Esophagus (tissue), 2 donors: Measurements from ENCODE around the gene C17orf114.

Experiments
- H3K27ac ChIP-seq, 2 donors: one replicate each; pipeline ENCODE4 v1.5.1; 2013; ENCODE audit warnings: low read depth in 2 of 2, mild to moderate bottlenecking in 2 of 2, inconsistent platforms in 1 of 2, low read length in 1 of 2, moderate library complexity in 1 of 2
- H3K27me3 ChIP-seq, 2 donors: one replicate each; pipeline ENCODE4 v1.6.1; 2013; ENCODE audit warnings: low read length in 2 of 2, control low read depth in 1 of 2, mild to moderate bottlenecking in 1 of 2; ENCODE audit not compliant: insufficient read depth in 2 of 2, control insufficient read depth in 1 of 2
- H3K36me3 ChIP-seq, 2 donors: one replicate each; pipeline ENCODE4 v1.6.1; 2013; ENCODE audit warnings: low read length in 1 of 2; ENCODE audit not compliant: control insufficient read depth in 2 of 2, insufficient read depth in 2 of 2
- H3K4me1 ChIP-seq, 2 donors: one replicate each; pipeline ENCODE4 v1.6.1; 2013; ENCODE audit warnings: low read length in 1 of 2; ENCODE audit not compliant: control insufficient read depth in 2 of 2, insufficient read depth in 2 of 2
- H3K4me3 ChIP-seq, 2 donors: one replicate each; pipeline ENCODE4 v1.5.1; 2013; ENCODE audit warnings: low read length in 2 of 2, mild to moderate bottlenecking in 2 of 2, low read depth in 1 of 2, moderate library complexity in 1 of 2
- H3K9me3 ChIP-seq, 2 donors: one replicate each; pipeline ENCODE4 v1.6.1; 2013; ENCODE audit warnings: mild to moderate bottlenecking in 2 of 2, low read depth in 1 of 2, low read length in 1 of 2, moderate library complexity in 1 of 2; ENCODE audit not compliant: control insufficient read depth in 2 of 2, insufficient read depth in 1 of 2
- WGBS, 2 donors: extraction: QIAGEN DNeasy Blood & Tissue Kit; methylation state at CpG; one replicate each; pipeline ENCODE4 v1.1.7; 2013; 5-methylcytosine and 5-hydroxymethylcytosine counted together
- donor health status: healthy with polysubstance abuse.
- donor health status: Bipolar disorder and iron deficiency.

Gene C17orf114

DNA sequence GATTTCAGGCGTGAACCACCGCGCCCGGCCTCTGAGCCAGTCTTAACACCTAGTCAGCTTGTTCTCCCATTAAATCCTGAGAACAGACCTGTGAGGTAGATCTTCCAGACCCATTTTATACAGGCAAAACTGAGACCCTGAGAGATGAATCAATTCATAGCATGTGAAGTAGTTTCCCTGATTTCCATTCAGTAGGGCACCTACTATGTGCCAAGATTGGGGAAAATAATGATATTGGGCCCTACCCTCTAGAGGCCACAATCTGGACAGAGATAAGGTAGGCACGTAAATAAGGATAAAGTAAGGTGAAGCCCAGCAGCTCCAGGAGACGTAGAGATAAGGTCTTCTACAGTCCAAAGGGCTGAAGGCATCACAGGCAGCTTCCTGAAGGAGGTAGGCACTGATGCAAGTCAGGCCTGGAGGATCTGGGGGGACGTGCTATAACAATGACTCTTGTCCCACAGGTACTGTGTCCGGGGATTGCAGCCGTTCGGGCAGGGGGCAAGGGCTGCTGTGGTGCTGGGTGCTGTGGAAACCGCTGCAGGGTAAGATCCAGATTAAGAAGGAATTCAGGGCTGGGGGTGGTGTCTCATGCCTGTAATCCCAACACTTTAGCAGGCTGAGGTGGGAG, 21.7 kb downstream of the C17orf114 start:
- Histone ChIP-seq H3K4me1 (peaks cover 0 to 1% of the 10 kb centered on the region in 2 donors), H3K27ac (no peak overlapping the region), H3K4me3 (no peak overlapping the region), H3K9me3 (peaks cover 0 to 4% of the 10 kb centered on the region in 2 donors), H3K36me3 (no peaks in the 10 kb centered on the region), H3K27me3 (peaks cover 0 to 3% of the 10 kb centered on the region in 2 donors)
- 77 to 78% methylated on average over 11 of the region's 11 CpGs for WGBS, 2 donors

DNA sequence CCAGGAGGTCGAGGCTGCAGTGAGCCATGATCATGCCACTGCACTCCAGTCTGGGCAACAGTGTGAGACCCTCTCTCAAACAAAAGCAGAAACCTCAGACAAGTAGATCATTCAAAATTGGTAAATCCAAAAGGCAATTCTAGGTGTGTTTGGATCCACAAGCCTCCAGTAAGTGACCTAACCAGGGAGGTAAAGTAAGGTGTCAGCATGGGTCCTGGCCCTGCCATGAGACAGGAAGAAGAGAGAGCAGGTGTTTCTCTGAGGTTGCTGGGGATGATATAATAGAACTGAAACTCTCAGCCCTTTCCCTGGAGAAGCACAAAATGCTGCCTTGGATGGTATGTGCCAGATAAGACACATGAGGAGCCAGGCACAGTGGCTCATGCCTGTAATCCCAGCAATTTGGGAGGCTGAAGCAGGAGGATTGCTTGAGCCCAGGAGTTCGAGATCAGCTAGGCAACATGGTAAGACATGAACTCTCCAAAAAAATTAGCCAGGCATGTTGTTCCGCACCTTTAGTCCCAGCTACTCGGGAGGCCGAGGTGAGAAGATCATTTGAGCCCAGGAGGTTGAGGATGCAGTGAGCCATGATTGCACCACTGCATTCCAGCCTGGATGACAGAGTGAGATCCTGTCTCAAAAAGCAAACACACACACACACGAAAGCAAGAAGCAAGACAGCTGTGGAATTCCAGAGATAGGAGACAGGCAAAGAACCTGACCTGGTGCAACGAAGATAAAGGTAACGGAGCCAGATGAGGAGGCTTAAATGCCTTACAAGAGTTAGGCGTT, 24.0 kb downstream of the C17orf114 start:
- Histone ChIP-seq H3K4me1 (no peaks in the 10 kb centered on the region), H3K4me3 (no peak overlapping the region), H3K36me3 (no peaks in the 10 kb centered on the region), H3K9me3 (peaks cover 0 to 4% of the 10 kb centered on the region in 2 donors), H3K27me3 (peaks cover 0 to 6% of the 10 kb centered on the region in 2 donors), H3K27ac (no peak overlapping the region)
- 62 to 69% methylated on average over 9 of the region's 9 CpGs for WGBS, 2 donors

DNA sequence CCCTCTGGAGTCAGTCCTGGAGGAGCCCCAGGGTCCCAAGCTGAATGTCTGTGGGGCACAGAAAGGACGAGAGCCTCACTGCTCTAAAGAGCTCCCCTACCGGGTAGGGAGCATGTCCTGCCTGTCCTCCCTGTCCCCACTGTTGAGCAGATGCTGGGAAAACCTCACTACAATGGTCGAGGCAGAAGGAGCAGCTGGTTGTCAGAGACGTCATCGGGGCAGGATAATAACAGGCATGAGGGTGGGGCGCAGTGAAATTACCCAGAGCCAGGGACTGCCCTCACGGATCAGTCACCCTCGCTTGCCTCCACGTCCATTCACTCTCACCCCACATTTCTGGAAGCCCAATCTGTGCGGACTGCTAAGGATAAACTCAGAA, 29.9 kb downstream of the C17orf114 start:
- Histone ChIP-seq H3K4me1 (peaks cover 0 to 5% of the 10 kb centered on the region in 2 donors), H3K27ac (no peak overlapping the region), H3K27me3 (peaks cover 0 to 3% of the 10 kb centered on the region in 2 donors), H3K9me3 (no peaks in the 10 kb centered on the region), H3K4me3 (no peak overlapping the region), H3K36me3 (no peaks in the 10 kb centered on the region)
- 60 to 62% methylated on average over 10 of the region's 10 CpGs for WGBS, 2 donors

DNA sequence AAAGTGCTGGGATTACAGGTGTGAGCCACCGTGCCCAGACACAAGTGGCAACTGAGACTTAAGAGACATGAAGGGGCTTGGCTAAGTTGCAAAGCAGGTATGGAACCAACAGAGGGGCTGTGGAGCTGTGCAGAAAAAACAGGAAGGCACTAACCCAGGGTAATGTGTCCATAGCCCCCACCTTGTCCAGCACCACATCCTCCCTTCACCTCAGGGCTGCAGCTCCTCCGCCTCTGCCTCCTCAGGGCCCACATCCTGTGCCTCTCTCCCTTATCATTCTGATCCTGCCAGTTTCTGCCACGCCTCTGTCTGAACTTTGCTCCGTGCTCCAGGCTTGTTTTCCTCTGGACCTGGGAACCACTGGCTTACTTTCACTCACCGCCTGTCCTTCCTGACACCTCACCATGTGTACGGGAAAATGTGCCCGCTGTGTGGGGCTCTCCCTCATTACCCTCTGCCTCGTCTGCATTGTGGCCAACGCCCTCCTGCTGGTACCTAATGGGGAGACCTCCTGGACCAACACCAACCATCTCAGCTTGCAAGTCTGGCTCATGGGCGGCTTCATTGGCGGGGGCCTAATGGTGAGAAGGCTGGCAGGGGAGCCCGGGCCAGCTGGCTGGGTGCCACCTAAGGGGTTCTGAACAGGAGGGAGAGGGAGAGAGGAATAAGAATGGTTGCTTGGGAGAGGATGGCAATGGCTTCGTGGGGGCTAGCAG, 30.5 kb downstream of the C17orf114 start, which contains the start of gene TM4SF5:
TM4SF5 (plus strand) TSS at position 368 of the 716 bp plus-strand sequence; CDS start at position 405, 37 bp downstream.
- Histone ChIP-seq H3K4me3 (no peak within 1 kb of the TSS), H3K27me3 (peaks cover 0 to 3% of the 10 kb centered on the region in 2 donors), H3K36me3 (no peaks in the 10 kb centered on the region), H3K27ac (no peak within 1 kb of the TSS), H3K9me3 (no peaks in the 10 kb centered on the region), H3K4me1 (peaks cover 0 to 5% of the 10 kb centered on the region in 2 donors)
- WGBS, 2 donors: 39 to 48% methylated on average over 13 of the region's 13 CpGs

DNA sequence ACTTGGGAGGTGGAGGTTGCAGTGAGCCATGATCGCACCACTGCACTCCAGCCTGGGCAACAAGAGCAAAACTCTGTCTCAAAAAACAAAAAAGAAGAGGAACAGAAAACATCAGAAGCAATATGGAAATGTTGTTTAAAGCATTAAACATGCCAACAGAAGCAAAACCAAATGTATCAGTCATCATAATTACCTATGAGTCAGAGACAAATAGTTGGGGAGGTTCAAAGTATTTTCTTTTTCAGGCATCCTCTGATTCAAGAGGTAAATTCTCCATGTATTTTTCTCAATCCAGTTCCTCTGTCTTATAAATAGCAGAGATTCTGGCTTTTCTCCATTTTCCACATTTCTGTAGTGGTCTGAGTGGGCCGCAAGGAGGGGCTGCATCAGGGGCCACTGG, 32.5 kb downstream of the C17orf114 start:
- Histone ChIP-seq H3K27me3 (peaks cover 0 to 3% of the 10 kb centered on the region in 2 donors), H3K4me1 (peaks cover 0 to 5% of the 10 kb centered on the region in 2 donors), H3K4me3 (no peak overlapping the region), H3K9me3 (no peaks in the 10 kb centered on the region), H3K27ac (no peak overlapping the region), H3K36me3 (no peaks in the 10 kb centered on the region)
- WGBS, 2 donors: 83 to 100% methylated on average over 2 of the region's 2 CpGs

DNA sequence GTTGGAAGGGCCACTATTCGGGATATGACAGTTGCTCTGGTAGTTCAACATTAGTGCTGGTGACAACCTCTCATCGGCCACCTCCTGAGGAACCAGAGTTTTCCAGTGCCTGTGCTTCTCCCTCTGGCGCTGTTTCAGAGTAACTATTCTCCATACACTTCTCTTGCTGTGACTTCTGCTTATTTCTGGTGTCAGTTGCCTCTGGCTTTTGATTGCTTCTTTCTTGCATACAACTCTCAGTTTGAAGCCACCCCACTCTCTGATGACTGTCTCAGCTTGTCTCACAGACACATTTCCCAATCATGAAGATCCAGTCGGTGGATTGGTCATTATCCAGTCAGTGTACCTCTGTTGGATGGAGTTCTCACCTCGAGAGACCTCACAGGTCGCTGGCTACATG, 33.8 kb downstream of the C17orf114 start:
- no peaks in the 10 kb centered on the region for H3K9me3 ChIP-seq
- no peaks in the 10 kb centered on the region for H3K27me3 ChIP-seq
- H3K36me3 ChIP-seq: no peaks in the 10 kb centered on the region
- H3K4me3 ChIP-seq: no peak overlapping the region
- no peak overlapping the region for H3K27ac ChIP-seq
- 79 to 83% methylated on average over 6 of the region's 6 CpGs for WGBS, 2 donors
- peaks cover 0 to 5% of the 10 kb centered on the region in 2 donors for H3K4me1 ChIP-seq

DNA sequence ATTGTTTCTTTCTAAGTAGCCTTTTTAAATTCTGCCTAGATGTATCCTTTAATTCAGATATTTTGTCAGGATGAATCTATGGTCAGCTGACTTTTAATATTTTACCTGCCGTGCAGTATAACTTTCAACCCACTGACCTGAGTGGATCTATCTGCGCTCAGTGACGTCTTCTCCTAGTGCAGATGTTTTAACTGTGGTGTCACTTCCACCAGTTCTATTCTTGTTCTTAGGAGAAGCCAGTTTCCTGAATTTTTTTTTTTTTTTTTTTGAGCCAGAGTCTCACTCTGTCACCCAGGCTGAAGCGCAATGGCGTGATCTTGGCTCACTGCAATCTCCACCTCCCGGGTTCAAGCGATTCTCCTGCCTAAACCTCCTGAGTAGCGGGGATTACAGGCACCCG, 35.4 kb downstream of the C17orf114 start:
- H3K27ac ChIP-seq: no peak overlapping the region
- no peaks in the 10 kb centered on the region for H3K9me3 ChIP-seq
- WGBS, 2 donors: 84 to 85% methylated on average over 9 of the region's 9 CpGs

DNA sequence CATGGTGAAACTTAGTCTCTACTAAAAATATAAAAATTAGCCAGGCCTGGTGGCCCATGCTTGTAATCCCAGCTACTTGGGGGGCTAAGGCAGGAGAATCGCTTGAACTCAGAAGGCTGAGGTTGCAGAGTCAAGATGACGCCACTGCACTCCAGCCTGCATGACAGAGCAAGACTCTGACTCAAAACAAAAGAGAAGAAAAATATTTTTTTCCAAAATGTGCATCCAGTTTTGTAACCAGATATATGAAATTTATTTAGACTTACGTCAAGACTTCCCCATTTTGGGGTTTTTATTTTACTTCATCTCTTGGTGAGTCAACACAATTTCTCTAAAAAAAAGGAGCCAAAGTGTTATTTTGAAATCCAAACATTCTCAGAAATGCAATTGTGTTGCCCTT, 35.9 kb downstream of the C17orf114 start:
- Histone ChIP-seq H3K27ac (peak overlapping the region in 1 of 2 donors; percentile 10), H3K9me3 (no peaks in the 10 kb centered on the region), H3K4me3 (no peak overlapping the region), H3K4me1 (no peaks in the 10 kb centered on the region), H3K27me3 (no peaks in the 10 kb centered on the region), H3K36me3 (no peaks in the 10 kb centered on the region)
- 80 to 91% methylated on average over 3 of the region's 3 CpGs for WGBS, 2 donors

More for the DNA sequence above, 35.4 kb downstream of the C17orf114 start:
- Histone ChIP-seq H3K4me3 (no peak overlapping the region), H3K4me1 (peaks cover 0 to 2% of the 10 kb centered on the region in 2 donors), H3K36me3 (no peaks in the 10 kb centered on the region), H3K27me3 (no peaks in the 10 kb centered on the region)

DNA sequence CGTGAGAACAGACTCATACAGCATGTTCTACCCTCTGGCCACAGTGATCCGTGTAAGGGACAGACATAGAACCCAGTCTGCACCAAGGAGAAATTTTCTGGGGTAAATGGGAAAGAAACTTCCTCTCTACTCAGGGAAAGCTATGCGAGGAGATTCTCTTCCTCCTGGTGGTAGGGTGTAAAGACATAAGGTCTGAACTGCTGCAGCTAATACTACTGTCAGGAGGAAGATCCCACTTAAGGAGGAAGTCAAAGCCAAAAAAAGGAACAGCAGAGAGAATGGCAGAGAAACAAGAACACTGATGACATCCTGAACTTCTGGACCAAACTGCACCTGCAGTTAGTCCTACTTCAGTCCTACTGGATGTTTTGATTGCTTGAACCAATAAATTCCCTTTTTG, 37.5 kb downstream of the C17orf114 start:
- Histone ChIP-seq H3K27me3 (no peaks in the 10 kb centered on the region), H3K36me3 (no peaks in the 10 kb centered on the region), H3K27ac (no peak overlapping the region), H3K4me3 (no peak overlapping the region), H3K4me1 (no peaks in the 10 kb centered on the region), H3K9me3 (no peaks in the 10 kb centered on the region)
- WGBS, 2 donors: 69 to 71% methylated on average over 3 of the region's 3 CpGs
